SU-DHL-6 (cell line): ENCODE data around the gene LRRC4.

Experiments used
- H2AFZ ChIP-seq: fragments of 200-600 bp; sonication (generic); 2 replicates; pipeline ENCODE4 v1.6.1; 2014; ENCODE audit warnings: low read depth, mild to moderate bottlenecking, moderate library complexity, mixed read lengths, antibody characterized with exemption, low read length; ENCODE audit not compliant: severe bottlenecking
- H3F3A ChIP-seq: fragments of 200-600 bp; shearing (Covaris generic); 2 replicates; pipeline ENCODE4 v1.6.0; 2016; ENCODE audit warnings: antibody characterized with exemption, mild to moderate bottlenecking; ENCODE audit not compliant: insufficient read depth
- H3K27ac ChIP-seq: fragments of 200-600 bp; sonication (generic); 2 replicates; pipeline ENCODE4 v1.5.1; 2016; ENCODE audit warnings: low read depth, mild to moderate bottlenecking, low read length, moderate library complexity, mixed read lengths
- H3K27me3 ChIP-seq: fragments of 200-600 bp; sonication (generic), shearing (Covaris generic); 2 replicates; pipeline ENCODE4 v1.6.0; 2014; ENCODE audit warnings: mild to moderate bottlenecking, low read length
- H3K36me3 ChIP-seq: fragments of 200-600 bp; sonication (generic); 2 replicates; pipeline ENCODE4 v1.6.1; 2014; ENCODE audit warnings: mild to moderate bottlenecking, low read length, mixed read lengths
- H3K4me2 ChIP-seq: fragments of 300-600, 200-600 bp; shearing (Covaris generic), sonication (generic); 2 replicates; pipeline ENCODE4 v1.6.0; 2014; ENCODE audit warnings: low read length, low read depth, mild to moderate bottlenecking; ENCODE audit not compliant: poor library complexity, severe bottlenecking
- H3K4me3 ChIP-seq: fragments of 200-600 bp; sonication (generic); 2 replicates; pipeline ENCODE4 v1.5.1; 2014; ENCODE audit warnings: antibody characterized with exemption, low read length, mild to moderate bottlenecking, mixed read lengths; ENCODE audit not compliant: insufficient read depth, poor library complexity, severe bottlenecking
- H3K79me2 ChIP-seq: fragments of 200-600 bp; sonication (generic); 2 replicates; pipeline ENCODE4 v1.6.1; 2014; ENCODE audit warnings: mild to moderate bottlenecking, low read length, moderate library complexity; ENCODE audit not compliant: insufficient read depth
- H3K9ac ChIP-seq: fragments of 200-600 bp; sonication (generic); 2 replicates; pipeline ENCODE4 v1.7.0; 2014; ENCODE audit warnings: mild to moderate bottlenecking, low read length
- H3K9me2 ChIP-seq: fragments of 200-600 bp; sonication (generic); replicated peaks from 2 replicates; pipeline ENCODE4 v1.6.1; 2014; ENCODE audit warnings: low read length; ENCODE audit not compliant: insufficient read depth
- H3K9me3 ChIP-seq: fragments of 200-600 bp; sonication (generic); 2 replicates; pipeline ENCODE4 v1.6.1; 2014; ENCODE audit warnings: low read length, mixed read lengths; ENCODE audit not compliant: insufficient read depth
- H4K20me1 ChIP-seq: fragments of 200-600 bp; sonication (generic); 2 replicates; pipeline ENCODE4 v1.6.1; 2014; ENCODE audit warnings: low read depth, mild to moderate bottlenecking, antibody characterized with exemption, low read length, moderate library complexity, mixed read lengths
- EZH2phosphoT487 ChIP-seq: fragments of 200-600 bp; sonication (generic), shearing (Covaris generic); conservative IDR thresholded peaks from 2 replicates; pipeline ENCODE4 v1.6.1; 2018; ENCODE audit warnings: mild to moderate bottlenecking, antibody characterized with exemption, low read length, moderate library complexity, mixed read lengths
- TF ChIP-seq, protein P1 (sequence below): fragments of 200-600 bp; sonication (generic); IDR thresholded peaks from one replicate; pipeline ENCODE4 v1.5.1; 2017; ENCODE audit warnings: antibody characterized with exemption, mild to moderate bottlenecking, low read length, moderate library complexity; ENCODE audit not compliant: insufficient read depth, poor library complexity, severe bottlenecking

The LRRC4 gene

DNA sequence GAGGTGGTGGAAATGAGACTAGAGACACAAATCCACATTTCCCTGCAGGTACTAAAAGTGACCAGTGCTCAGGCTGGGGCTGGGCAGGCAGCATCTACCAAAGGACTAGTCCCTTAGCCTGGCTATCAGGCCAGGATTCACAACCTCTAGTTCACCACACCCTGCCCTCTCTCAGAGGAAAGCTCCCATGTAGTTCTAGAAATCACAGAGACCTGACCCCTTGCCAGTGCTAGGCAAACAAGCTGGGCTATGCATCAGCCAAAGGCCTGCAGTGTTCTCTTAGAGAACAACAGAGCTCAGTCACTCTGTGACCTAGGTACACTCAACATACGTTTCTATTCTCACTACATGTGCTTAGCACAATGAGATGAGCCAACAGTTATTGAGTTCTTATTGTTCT is 26.7 kb upstream of the LRRC4 start:
- Histone ChIP-seq H3K79me2 (no peaks in the 10 kb centered on the region), H2AFZ (no peak overlapping the region), H3K27ac (no peak overlapping the region), H4K20me1 (no peaks in the 10 kb centered on the region), H3F3A (no peaks in the 10 kb centered on the region), H3K27me3 (no peaks in the 10 kb centered on the region), H3K9me2 (no peaks in the 10 kb centered on the region), H3K4me2 (no peak overlapping the region), H3K36me3 (no peaks in the 10 kb centered on the region), H3K9me3 (no peaks in the 10 kb centered on the region), H3K4me3 (no peak overlapping the region), H3K9ac (no peak overlapping the region)
- no peak for TF ChIP-seq EZH2phosphoT487
- TF ChIP-seq, protein P1, sequence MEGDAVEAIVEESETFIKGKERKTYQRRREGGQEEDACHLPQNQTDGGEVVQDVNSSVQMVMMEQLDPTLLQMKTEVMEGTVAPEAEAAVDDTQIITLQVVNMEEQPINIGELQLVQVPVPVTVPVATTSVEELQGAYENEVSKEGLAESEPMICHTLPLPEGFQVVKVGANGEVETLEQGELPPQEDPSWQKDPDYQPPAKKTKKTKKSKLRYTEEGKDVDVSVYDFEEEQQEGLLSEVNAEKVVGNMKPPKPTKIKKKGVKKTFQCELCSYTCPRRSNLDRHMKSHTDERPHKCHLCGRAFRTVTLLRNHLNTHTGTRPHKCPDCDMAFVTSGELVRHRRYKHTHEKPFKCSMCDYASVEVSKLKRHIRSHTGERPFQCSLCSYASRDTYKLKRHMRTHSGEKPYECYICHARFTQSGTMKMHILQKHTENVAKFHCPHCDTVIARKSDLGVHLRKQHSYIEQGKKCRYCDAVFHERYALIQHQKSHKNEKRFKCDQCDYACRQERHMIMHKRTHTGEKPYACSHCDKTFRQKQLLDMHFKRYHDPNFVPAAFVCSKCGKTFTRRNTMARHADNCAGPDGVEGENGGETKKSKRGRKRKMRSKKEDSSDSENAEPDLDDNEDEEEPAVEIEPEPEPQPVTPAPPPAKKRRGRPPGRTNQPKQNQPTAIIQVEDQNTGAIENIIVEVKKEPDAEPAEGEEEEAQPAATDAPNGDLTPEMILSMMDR = no peak

DNA sequence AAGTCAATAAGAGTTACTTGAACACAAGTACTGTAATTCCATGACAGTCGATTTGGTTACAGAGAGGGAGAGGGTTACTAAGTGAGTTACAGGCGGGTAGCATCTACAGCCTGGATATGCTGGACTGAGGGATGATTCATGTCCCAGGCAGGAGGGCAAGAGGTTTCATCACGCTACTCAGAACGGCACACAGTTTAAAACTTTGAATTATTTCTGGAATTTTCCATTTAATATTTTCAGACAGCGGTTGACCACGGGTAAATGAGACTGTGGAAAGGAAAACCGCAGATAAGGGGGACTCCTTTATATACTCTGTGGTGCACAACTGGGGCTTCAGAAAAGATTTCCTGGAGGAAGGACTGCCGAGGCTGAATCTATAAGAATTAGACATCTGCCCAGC is 25.7 kb upstream of the LRRC4 start:
- H3K36me3 ChIP-seq = no peaks in the 10 kb centered on the region
- no peak overlapping the region for H3K9ac ChIP-seq
- H3F3A ChIP-seq = no peaks in the 10 kb centered on the region
- no peaks in the 10 kb centered on the region for H3K9me2 ChIP-seq
- H3K27me3 ChIP-seq = no peaks in the 10 kb centered on the region
- H3K27ac ChIP-seq = no peak overlapping the region
- no peaks in the 10 kb centered on the region for H3K79me2 ChIP-seq
- H3K4me3 ChIP-seq = no peak overlapping the region
- no peak overlapping the region for H3K4me2 ChIP-seq
- no peaks in the 10 kb centered on the region for H3K9me3 ChIP-seq
- TF ChIP-seq, protein P1 = no peak
- TF ChIP-seq EZH2phosphoT487 = no peak
- H2AFZ ChIP-seq = no peak overlapping the region
- H4K20me1 ChIP-seq = no peaks in the 10 kb centered on the region

DNA sequence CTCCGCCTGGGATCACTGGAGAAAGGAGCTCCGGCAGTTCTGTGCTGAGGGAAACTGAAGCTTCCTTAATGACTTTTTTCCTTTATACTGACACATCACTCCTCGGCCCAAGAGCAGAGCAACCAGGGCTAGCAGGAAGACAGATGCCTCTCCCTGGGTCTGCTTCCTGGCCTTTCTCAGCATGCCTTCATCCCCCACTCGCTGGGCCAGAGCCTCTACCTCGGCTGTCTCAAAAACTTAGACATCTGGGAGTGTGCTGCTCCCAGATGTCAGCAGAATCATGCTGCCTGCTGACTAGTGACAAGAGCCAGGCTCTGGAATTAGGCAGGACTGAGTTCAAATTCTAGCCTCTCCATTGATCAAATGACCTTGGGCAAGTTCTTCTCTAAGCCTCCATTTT is 24.4 kb upstream of the LRRC4 start:
- no peak overlapping the region for H3K4me3 ChIP-seq
- H4K20me1 ChIP-seq = no peaks in the 10 kb centered on the region
- no peaks in the 10 kb centered on the region for H3F3A ChIP-seq
- no peak overlapping the region for H3K4me2 ChIP-seq
- H3K27ac ChIP-seq = no peak overlapping the region
- no peak overlapping the region for H3K9ac ChIP-seq
- no peaks in the 10 kb centered on the region for H3K79me2 ChIP-seq
- no peaks in the 10 kb centered on the region for H3K9me2 ChIP-seq
- H2AFZ ChIP-seq = no peak overlapping the region
- no peaks in the 10 kb centered on the region for H3K9me3 ChIP-seq
- H3K36me3 ChIP-seq = no peaks in the 10 kb centered on the region
- TF ChIP-seq, protein P1 = no peak
- no peak for TF ChIP-seq EZH2phosphoT487
- no peaks in the 10 kb centered on the region for H3K27me3 ChIP-seq
